HUES6 (cell line): ENCODE data around the gene ZNF879.

Experiments used
- H3K27ac ChIP-seq: 2 replicates; pipeline ENCODE4 v1.7.0; 2013; ENCODE audit warnings: low read depth, mild to moderate bottlenecking, low read length, inconsistent platforms
- H3K27me3 ChIP-seq: 2 replicates; pipeline ENCODE4 v1.6.1; 2013; ENCODE audit warnings: low read length; ENCODE audit not compliant: control insufficient read depth, insufficient read depth
- H3K36me3 ChIP-seq: 2 replicates; pipeline ENCODE4 v1.6.1; 2013; ENCODE audit warnings: low read length; ENCODE audit not compliant: control insufficient read depth, insufficient read depth
- H3K4me1 ChIP-seq: 2 replicates; pipeline ENCODE4 v1.6.1; 2013; ENCODE audit warnings: low read length; ENCODE audit not compliant: control insufficient read depth, insufficient read depth
- H3K4me3 ChIP-seq: 2 replicates; pipeline ENCODE4 v1.5.1; 2013; ENCODE audit warnings: low read depth, low read length
- H3K9ac ChIP-seq: one replicate; pipeline ENCODE4 v1.6.1; 2013; ENCODE audit warnings: mild to moderate bottlenecking, low read length
- H3K9me3 ChIP-seq: 2 replicates; pipeline ENCODE4 v1.6.1; 2013; ENCODE audit warnings: low read depth, low read length; ENCODE audit not compliant: control insufficient read depth, insufficient read depth

Gene ZNF879

GRCh38 chr5:178992291-178992895 lies 31.2 kb upstream of the ZNF879 start:
- H3K27me3 ChIP-seq: peaks cover 58% of the 10 kb centered on the region
- no peak overlapping the region for H3K4me3 ChIP-seq
- H3K9me3 ChIP-seq: peaks cover 22% of the 10 kb centered on the region
- H3K4me1 ChIP-seq: peaks cover 7% of the 10 kb centered on the region; the same call in 1 of the 2 replicates
- no peak overlapping the region for H3K9ac ChIP-seq
- H3K36me3 ChIP-seq: no peaks in the 10 kb centered on the region
- no peak overlapping the region for H3K27ac ChIP-seq

DNA sequence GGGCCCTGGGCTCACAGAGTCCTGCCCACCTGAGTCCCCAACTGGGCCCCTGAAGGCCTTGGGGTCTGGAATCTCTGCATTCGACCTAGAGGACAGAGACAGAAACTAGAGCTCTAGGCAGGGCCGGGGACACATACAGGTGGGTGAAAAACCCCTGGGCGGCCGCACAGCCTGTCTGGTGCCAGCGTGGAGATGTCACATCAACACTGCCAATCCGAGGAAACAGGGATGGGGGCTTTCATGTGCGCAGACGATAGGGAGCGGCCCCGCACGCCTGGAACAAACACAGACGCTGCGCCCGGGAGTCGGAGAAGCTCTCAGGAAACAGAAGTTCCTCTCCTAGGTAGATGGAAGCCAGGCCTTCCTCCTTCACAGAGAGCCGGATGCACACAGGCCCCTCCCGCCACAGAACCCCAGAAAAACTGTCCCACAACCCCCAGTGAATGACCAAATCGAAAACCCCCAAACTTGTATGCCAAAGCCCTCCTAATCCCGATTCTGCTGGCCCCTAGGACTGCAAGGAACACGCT lies 30.3 kb upstream of the ZNF879 start:
- Histone ChIP-seq H3K9ac (no peak overlapping the region), H3K36me3 (no peaks in the 10 kb centered on the region)

GRCh38 chr5:178993955-178994579 lies 29.5 kb upstream of the ZNF879 start:
- Histone ChIP-seq H3K36me3 (no peaks in the 10 kb centered on the region), H3K27me3 (peaks cover 64% of the 10 kb centered on the region), H3K9me3 (peaks cover 15% of the 10 kb centered on the region), H3K27ac (no peak overlapping the region), H3K4me3 (peak overlapping the region; percentile 41), H3K4me1 (peaks cover 7% of the 10 kb centered on the region; the same call in 1 of the 2 replicates), H3K9ac (no peak overlapping the region)

More for the DNA sequence above, 30.3 kb upstream of the ZNF879 start:
- H3K9me3 ChIP-seq: peaks cover 19% of the 10 kb centered on the region
- peaks cover 7% of the 10 kb centered on the region; the same call in 1 of the 2 replicates for H3K4me1 ChIP-seq
- no peak overlapping the region for H3K4me3 ChIP-seq
- no peak overlapping the region for H3K27ac ChIP-seq
- H3K27me3 ChIP-seq: peaks cover 64% of the 10 kb centered on the region

- H3K9me3 ChIP-seq: peaks cover 9% of the 10 kb centered on the region; the same call in 1 of the 2 replicates
- H3K9ac ChIP-seq: no peak within 1 kb of the TSS
- no peak within 1 kb of the TSS for H3K27ac ChIP-seq
- H3K4me3 ChIP-seq: peak within 1 kb of the TSS; percentile 41
- peaks cover 7% of the 10 kb centered on the region; the same call in 1 of the 2 replicates for H3K4me1 ChIP-seq
- peaks cover 64% of the 10 kb centered on the region for H3K27me3 ChIP-seq
- H3K36me3 ChIP-seq: no peaks in the 10 kb centered on the region
These were observed 28.8 kb upstream of the ZNF879 start, which contains the start of gene GRM6 for GRCh38 chr5:178994580-178995340. Gene GRM6 (minus strand): TSS chr5:178995320. CDS start chr5:178994944, 376 bp downstream.

DNA sequence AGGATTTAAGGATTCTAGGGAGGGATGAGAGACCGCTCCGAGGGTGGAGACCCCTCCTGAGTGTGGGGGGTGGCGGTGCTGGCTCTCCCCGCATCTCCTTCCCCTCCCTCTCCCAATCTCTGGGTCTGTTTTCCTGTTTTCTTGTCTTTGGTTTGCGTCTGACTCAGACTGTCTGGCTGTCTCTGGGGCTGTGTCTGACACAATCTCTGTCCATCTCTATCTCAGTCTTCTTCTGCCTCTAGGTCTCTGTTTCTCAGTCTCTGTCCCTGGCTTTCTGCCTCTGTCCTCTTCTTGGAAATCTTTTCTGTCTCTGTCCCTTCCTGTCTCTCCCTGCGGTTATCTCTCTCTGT lies 28.3 kb upstream of the ZNF879 start:
- no peak overlapping the region for H3K27ac ChIP-seq
- peak overlapping the region; percentile 41 for H3K4me3 ChIP-seq
- H3K4me1 ChIP-seq: peaks cover 7% of the 10 kb centered on the region; the same call in 1 of the 2 replicates
- no peaks in the 10 kb centered on the region for H3K36me3 ChIP-seq
- H3K27me3 ChIP-seq: peaks cover 64% of the 10 kb centered on the region
- H3K9ac ChIP-seq: no peak overlapping the region
- H3K9me3 ChIP-seq: peaks cover 5% of the 10 kb centered on the region; the same call in 1 of the 2 replicates

GRCh38 chr5:178996156-178996555 lies 27.4 kb upstream of the ZNF879 start:
- no peak overlapping the region for H3K9ac ChIP-seq
- no peak overlapping the region for H3K4me3 ChIP-seq
- H3K27me3 ChIP-seq: peaks cover 64% of the 10 kb centered on the region
- H3K9me3 ChIP-seq: peaks cover 11% of the 10 kb centered on the region; the same call in 1 of the 2 replicates
- no peaks in the 10 kb centered on the region for H3K36me3 ChIP-seq
- H3K27ac ChIP-seq: no peak overlapping the region
- peaks cover 7% of the 10 kb centered on the region; the same call in 1 of the 2 replicates for H3K4me1 ChIP-seq

DNA sequence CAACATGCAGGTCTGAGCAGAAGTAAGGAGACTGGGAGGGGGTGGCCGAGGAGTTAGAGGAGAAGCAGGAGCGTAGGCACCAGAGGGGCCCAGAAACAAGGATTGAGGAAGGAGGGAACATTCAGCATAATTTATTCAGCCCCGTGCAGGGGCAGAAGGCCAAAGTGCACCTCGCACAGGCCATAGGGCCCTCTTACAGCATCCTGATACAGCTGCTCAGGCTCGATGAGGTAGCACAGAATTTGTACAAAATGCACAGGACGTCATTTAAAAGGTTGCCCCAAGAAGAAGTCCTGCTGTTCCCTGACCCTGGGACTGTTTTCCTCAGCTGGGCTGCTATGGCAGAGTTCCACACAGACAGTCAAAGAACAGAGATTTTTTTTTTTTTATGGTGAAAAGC lies 26.4 kb upstream of the ZNF879 start:
- Histone ChIP-seq H3K27me3 (peaks cover 59% of the 10 kb centered on the region), H3K9me3 (peaks cover 12% of the 10 kb centered on the region; the same call in 1 of the 2 replicates), H3K9ac (no peak overlapping the region), H3K4me3 (no peak overlapping the region), H3K36me3 (no peaks in the 10 kb centered on the region), H3K27ac (no peak overlapping the region), H3K4me1 (peaks cover 7% of the 10 kb centered on the region; the same call in 1 of the 2 replicates)

DNA sequence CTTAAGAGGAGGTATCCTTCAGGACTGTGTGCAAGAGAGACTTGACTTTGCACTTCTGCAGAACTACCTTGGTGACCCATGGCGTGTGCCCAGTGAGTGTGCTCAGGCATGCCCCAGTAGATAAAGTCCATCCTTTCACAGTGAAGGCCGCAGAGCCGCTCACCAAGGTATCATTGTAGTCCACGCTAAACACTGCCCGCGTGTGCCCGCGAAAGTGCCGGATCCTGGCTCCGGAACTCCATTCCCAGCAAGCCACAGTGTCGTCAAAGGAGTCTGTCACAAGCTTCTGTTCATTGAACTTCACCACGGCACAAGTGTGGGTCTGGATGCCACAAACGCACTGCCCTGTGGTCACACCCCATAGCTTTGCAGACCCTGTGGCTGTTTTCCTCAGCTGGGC lies 25.2 kb upstream of the ZNF879 start:
- peaks cover 46% of the 10 kb centered on the region for H3K27me3 ChIP-seq
- no peak overlapping the region for H3K27ac ChIP-seq
- H3K4me3 ChIP-seq: no peak overlapping the region
- no peaks in the 10 kb centered on the region for H3K36me3 ChIP-seq
- peaks cover 17% of the 10 kb centered on the region for H3K9me3 ChIP-seq
- H3K9ac ChIP-seq: no peak overlapping the region
- peaks cover 7% of the 10 kb centered on the region; the same call in 1 of the 2 replicates for H3K4me1 ChIP-seq

DNA sequence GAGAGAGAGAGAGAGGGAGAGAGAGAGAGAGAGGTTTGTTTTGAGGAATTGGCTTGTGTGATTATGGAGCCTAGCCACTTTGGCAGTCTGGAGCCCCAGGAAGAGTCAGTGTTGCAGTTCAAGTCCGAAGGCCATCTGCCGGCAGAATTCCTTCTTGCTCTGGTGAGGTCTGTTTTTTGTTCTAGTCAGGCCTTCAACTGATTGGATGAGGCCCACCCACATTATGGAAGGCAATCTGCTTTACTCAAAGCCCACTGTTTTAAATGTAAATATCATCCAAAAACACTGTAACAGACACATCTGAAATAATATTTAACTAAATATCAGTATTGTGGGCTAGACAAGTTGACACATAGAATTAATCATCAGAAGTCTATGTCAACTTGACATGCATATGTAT lies 17.0 kb upstream of the ZNF879 start:
- Histone ChIP-seq H3K9ac (no peak overlapping the region), H3K27me3 (no peaks in the 10 kb centered on the region), H3K27ac (no peak overlapping the region), H3K36me3 (no peaks in the 10 kb centered on the region), H3K4me3 (no peak overlapping the region), H3K9me3 (peaks cover 37% of the 10 kb centered on the region), H3K4me1 (no peaks in the 10 kb centered on the region)

GRCh38 chr5:179008667-179009066 lies 14.9 kb upstream of the ZNF879 start:
- H3K36me3 ChIP-seq: no peaks in the 10 kb centered on the region
- no peaks in the 10 kb centered on the region for H3K4me1 ChIP-seq
- no peak overlapping the region for H3K27ac ChIP-seq
- no peaks in the 10 kb centered on the region for H3K27me3 ChIP-seq
- no peak overlapping the region for H3K4me3 ChIP-seq
- H3K9ac ChIP-seq: no peak overlapping the region
- H3K9me3 ChIP-seq: peaks cover 42% of the 10 kb centered on the region
